Natural killer cell (primary cell): Measurements from ENCODE around the gene RFNG. TPM values are rescaled to one million over a fixed set of nuclear protein-coding genes. Genes with fewer than 3 reads are reported as not detected.

Experiments used
- ATAC-seq, 3 donors: fragments of 150-1000 bp in 2 of 3; fragments of 200-7000 bp in 1 of 3; cut with Tn5 transposase; 1 replicate in 1 of 3; 2 replicates in 2 of 3; pipeline ENCODE4 v1.10.0; 2021; ENCODE audit warnings: mild to moderate bottlenecking in 2 of 3, moderate library complexity in 2 of 3
- DNase-seq, 2 donors: peaks; one replicate each; pipeline versions ENCODE4 v3.0.0 to v3.0.0-alpha.2; 2013 to 2021; ENCODE audit warnings: mixed read lengths in 1 of 2
- H3K27ac ChIP-seq: one replicate; pipeline ENCODE4 v1.5.1; 2013; ENCODE audit warnings: mild to moderate bottlenecking, low read length
- H3K27me3 ChIP-seq: one replicate; pipeline ENCODE4 v1.6.1; 2013; ENCODE audit warnings: low read length; ENCODE audit not compliant: control insufficient read depth, insufficient read depth
- H3K36me3 ChIP-seq: one replicate; pipeline ENCODE4 v1.6.1; 2013; ENCODE audit warnings: low read length; ENCODE audit not compliant: control insufficient read depth, insufficient read depth
- H3K4me1 ChIP-seq: one replicate; pipeline ENCODE4 v1.6.1; 2013; ENCODE audit warnings: low read length; ENCODE audit not compliant: control insufficient read depth, insufficient read depth
- H3K4me3 ChIP-seq: one replicate; pipeline ENCODE4 v1.5.1; 2013; ENCODE audit warnings: low read length
- H3K9me3 ChIP-seq: one replicate; pipeline ENCODE4 v1.6.1; 2013; ENCODE audit warnings: low read length; ENCODE audit not compliant: control insufficient read depth, insufficient read depth
- H3K27ac Mint-ChIP-seq, 2 donors: one replicate each; pipeline ENCODE4 v1.8.0; 2022; ENCODE audit warnings: mild to moderate bottlenecking in 2 of 2, mixed read lengths in 2 of 2, moderate library complexity in 1 of 2
- H3K27me3 Mint-ChIP-seq, 2 donors: one replicate each; pipeline ENCODE4 v1.8.0; 2022; ENCODE audit warnings: low read depth in 2 of 2, mixed read lengths in 2 of 2
- H3K36me3 Mint-ChIP-seq: one replicate; pipeline ENCODE4 v1.8.0; 2022; ENCODE audit warnings: mixed read lengths
- H3K4me1 Mint-ChIP-seq, 2 donors: one replicate each; pipeline ENCODE4 v1.8.0; 2022; ENCODE audit warnings: mixed read lengths in 2 of 2
- H3K4me3 Mint-ChIP-seq: one replicate; pipeline ENCODE4 v1.8.0; 2022; ENCODE audit warnings: mild to moderate bottlenecking, moderate library complexity, mixed read lengths
- H3K9me3 Mint-ChIP-seq, 2 donors: one replicate each; pipeline ENCODE4 v1.8.0; 2022; ENCODE audit warnings: mixed read lengths in 2 of 2
- CTCF ChIP-seq: fragments of 200-600 bp; IDR thresholded peaks from one replicate; pipeline ENCODE4 v1.8.0; 2022; ENCODE audit warnings: antibody characterized with exemption
- WGBS: methylation state at CpG from one replicate; pipeline ENCODE4 v1.1.7; 2013; ENCODE audit warnings: missing lambda C conversion rate; ENCODE audit not compliant: insufficient coverage; 5-methylcytosine and 5-hydroxymethylcytosine counted together
- intact Hi-C: fragments of 100-400 bp; cut with micrococcal nuclease; formaldehyde crosslinking; loops from one replicate; pipeline ENCODE4 v1.14.2; 2022
- total RNA-seq, 4 donors: library from RNA; stranded (reverse); fragments of 120-200 nt in 1 of 4; gene quantifications; one replicate each; pipeline versions ENCODE4 v1.2.3 to v1.2.4, GENCODE V29; 2013 to 2022

RFNG gene
- total RNA-seq, 3 donors from 2014 or later (not counting 1 experiment from before 2014, with no cell fraction given) = 22.7 to 26.7 (median 23.2) TPM

GRCh38 chr17:82005701-82006348 is 45.8 kb downstream of the RFNG start:
- WGBS = 95% methylated on average over 30 of the region's 30 CpGs
- no peak overlapping the region for H3K4me3 Mint-ChIP-seq
- no peaks in the 10 kb centered on the region for H3K27me3 Mint-ChIP-seq
- Histone ChIP-seq H3K27ac (no peak overlapping the region), H3K9me3 (no peaks in the 10 kb centered on the region), H3K27me3 (no peaks in the 10 kb centered on the region), H3K4me3 (no peak overlapping the region), H3K4me1 (no peaks in the 10 kb centered on the region), H3K36me3 (no peaks in the 10 kb centered on the region)
- H3K9me3 Mint-ChIP-seq = no peaks in the 10 kb centered on the region
- intact Hi-C loops = no loop called here
- DNase-seq (no peak), ATAC-seq (no peak)
- no peaks in the 10 kb centered on the region for H3K36me3 Mint-ChIP-seq
- H3K27ac Mint-ChIP-seq = no peak overlapping the region
- TF ChIP-seq CTCF = no peak
- no peaks in the 10 kb centered on the region for H3K4me1 Mint-ChIP-seq

- no peak overlapping the region for H3K27ac Mint-ChIP-seq
- H3K9me3 ChIP-seq = no peaks in the 10 kb centered on the region
- intact Hi-C loops = no loop called here
- H3K27ac ChIP-seq = no peak overlapping the region
- H3K4me1 Mint-ChIP-seq = no peaks in the 10 kb centered on the region
- H3K4me3 ChIP-seq = no peak overlapping the region
- no peak overlapping the region for H3K4me3 Mint-ChIP-seq
- DNase-seq = no peak
- no peaks in the 10 kb centered on the region for H3K36me3 ChIP-seq
- WGBS = 85% methylated on average over 41 of the region's 41 CpGs
- no peaks in the 10 kb centered on the region for H3K4me1 ChIP-seq
- ATAC-seq = no peak
- no peaks in the 10 kb centered on the region for H3K27me3 ChIP-seq
- TF ChIP-seq CTCF = no peak
- H3K36me3 Mint-ChIP-seq = no peaks in the 10 kb centered on the region
- H3K9me3 Mint-ChIP-seq = no peaks in the 10 kb centered on the region
- no peaks in the 10 kb centered on the region for H3K27me3 Mint-ChIP-seq
Observed at GRCh38 chr17:82004517-82005455, 46.8 kb downstream of the RFNG start.

- Histone ChIP-seq H3K9me3 (no peaks in the 10 kb centered on the region), H3K27me3 (no peaks in the 10 kb centered on the region), H3K4me3 (no peak overlapping the region), H3K4me1 (no peaks in the 10 kb centered on the region), H3K27ac (no peak overlapping the region), H3K36me3 (no peaks in the 10 kb centered on the region)
- Mint-ChIP-seq H3K9me3 (no peaks in the 10 kb centered on the region), H3K27me3 (no peaks in the 10 kb centered on the region), H3K36me3 (no peaks in the 10 kb centered on the region), H3K4me3 (no peak overlapping the region), H3K27ac (no peak overlapping the region), H3K4me1 (no peaks in the 10 kb centered on the region)
- intact Hi-C loops = no loop called here
- TF ChIP-seq CTCF = no peak
- 95% methylated on average over 53 of the region's 53 CpGs for WGBS
- no peak for ATAC-seq
- no peak for DNase-seq
Observed at GRCh38 chr17:82003411-82004381, 47.9 kb downstream of the RFNG start.
